ENCODE data around the gene SIRPA. TPM values are rescaled to one million over a fixed set of nuclear protein-coding genes. Genes with fewer than 3 reads are reported as not detected.
"Not testable (repeated sequence)": the region's sequence is repeated elsewhere in the genome, so short reads cannot be mapped to it uniquely, and the experiment has no call there.

SIRPA gene
- total RNA-seq, 1 experiment from 2014 or later, result 12.8 TPM

DNA sequence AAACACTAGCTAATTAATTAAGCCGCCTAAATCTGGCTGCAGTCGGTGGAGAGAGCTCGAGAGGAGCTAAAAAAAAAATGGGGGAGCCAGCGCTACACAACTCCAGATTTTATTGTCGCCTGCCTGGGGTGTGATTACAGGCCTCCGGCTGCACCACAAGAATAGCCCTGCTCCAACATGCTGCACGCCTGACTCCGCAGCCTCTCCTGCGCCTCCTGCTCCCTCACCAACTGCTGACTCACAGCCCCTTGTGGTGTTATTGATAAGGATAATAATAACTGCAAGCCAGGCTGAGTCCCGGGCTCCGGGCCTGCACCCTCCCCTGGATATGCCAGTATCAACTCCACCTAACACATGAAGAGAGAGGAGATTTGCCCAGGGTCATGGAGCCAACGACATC is 16.8 kb downstream of the SIRPA start:
- H3K9me2 ChIP-seq (replicated peaks; ENCODE audit: low read length), result no peaks in the 10 kb centered on the region
- H3K27me3 ChIP-seq (ENCODE audit: low read length), result no peaks in the 10 kb centered on the region
- H3K4me1 ChIP-seq (ENCODE audit: insufficient read depth, low read length), result no peaks in the 10 kb centered on the region
- no peak overlapping the region for H2AFZ ChIP-seq (ENCODE audit: low read length)
- H4K20me1 ChIP-seq (ENCODE audit: low read length), result no peaks in the 10 kb centered on the region
- H3K36me3 ChIP-seq (ENCODE audit: low read depth, low read length), result 0 out of 2 replicates have a peak, but pooled peaks cover 7% of the 10 kb centered on the region
- no peaks in the 10 kb centered on the region for H3K79me2 ChIP-seq (ENCODE audit: low read length)
- BruUV-seq (replicated peaks), result no TSS peak
- TF ChIP-seq, protein P1, sequence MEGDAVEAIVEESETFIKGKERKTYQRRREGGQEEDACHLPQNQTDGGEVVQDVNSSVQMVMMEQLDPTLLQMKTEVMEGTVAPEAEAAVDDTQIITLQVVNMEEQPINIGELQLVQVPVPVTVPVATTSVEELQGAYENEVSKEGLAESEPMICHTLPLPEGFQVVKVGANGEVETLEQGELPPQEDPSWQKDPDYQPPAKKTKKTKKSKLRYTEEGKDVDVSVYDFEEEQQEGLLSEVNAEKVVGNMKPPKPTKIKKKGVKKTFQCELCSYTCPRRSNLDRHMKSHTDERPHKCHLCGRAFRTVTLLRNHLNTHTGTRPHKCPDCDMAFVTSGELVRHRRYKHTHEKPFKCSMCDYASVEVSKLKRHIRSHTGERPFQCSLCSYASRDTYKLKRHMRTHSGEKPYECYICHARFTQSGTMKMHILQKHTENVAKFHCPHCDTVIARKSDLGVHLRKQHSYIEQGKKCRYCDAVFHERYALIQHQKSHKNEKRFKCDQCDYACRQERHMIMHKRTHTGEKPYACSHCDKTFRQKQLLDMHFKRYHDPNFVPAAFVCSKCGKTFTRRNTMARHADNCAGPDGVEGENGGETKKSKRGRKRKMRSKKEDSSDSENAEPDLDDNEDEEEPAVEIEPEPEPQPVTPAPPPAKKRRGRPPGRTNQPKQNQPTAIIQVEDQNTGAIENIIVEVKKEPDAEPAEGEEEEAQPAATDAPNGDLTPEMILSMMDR (conservative IDR thresholded peaks at IDR 0.05; ENCODE audit: low read depth, low read length), result no peak
- TF ChIP-seq EZH2 (IDR thresholded peaks at IDR 0.05; ENCODE audit: low read length, unreplicated experiment), result no peak
- no peak for TF ChIP-seq EZH2phosphoT487 (IDR thresholded peaks at IDR 0.05; ENCODE audit: borderline replicate concordance, low read length)
- no peak overlapping the region for H3K4me2 ChIP-seq (ENCODE audit: low read length)
- no peak for DNase-seq
- H3K4me3 ChIP-seq (ENCODE audit: low read length), result no peak overlapping the region
- no peak overlapping the region for H3K27ac ChIP-seq (ENCODE audit: low read length)
- ChIA-PET POLR2A (ENCODE audit: unreplicated experiment) (no interaction called here), CTCF (no interaction called here)
- no peaks in the 10 kb centered on the region for H3F3A ChIP-seq (ENCODE audit: low read length, unreplicated experiment)
- H3K9ac ChIP-seq (ENCODE audit: low read length), result no peak overlapping the region
- intact Hi-C loops (cut with micrococcal nuclease), result no loop called here
- ATAC-seq, result no peak
- no peaks in the 10 kb centered on the region for H3K9me3 ChIP-seq (ENCODE audit: low read length)

DNA sequence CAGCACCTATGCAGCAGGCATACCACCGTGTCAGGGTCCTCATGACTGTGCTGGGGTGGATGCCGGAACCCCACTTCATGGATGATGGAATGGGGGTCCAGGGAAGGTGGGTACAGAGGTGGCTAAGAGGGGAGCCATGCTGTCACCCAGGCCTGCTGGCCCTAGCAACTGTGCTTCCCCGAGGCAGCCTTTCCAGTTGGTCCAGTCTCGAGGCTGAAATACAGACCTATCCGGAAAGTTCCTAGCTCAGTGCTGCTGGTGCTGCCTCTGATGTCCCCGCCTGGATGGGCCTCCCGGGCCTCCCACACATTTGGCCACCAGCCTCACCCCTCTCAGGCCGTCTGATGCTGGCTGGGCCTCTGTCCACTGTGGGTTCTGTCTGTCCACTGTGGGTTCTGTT is 17.4 kb downstream of the SIRPA start:
- Histone ChIP-seq H3K27me3 (ENCODE audit: low read length) (no peaks in the 10 kb centered on the region), H3K36me3 (ENCODE audit: low read depth, low read length) (0 out of 2 replicates have a peak, but pooled peaks cover 7% of the 10 kb centered on the region), H2AFZ (ENCODE audit: low read length) (no peak overlapping the region), H3K9me3 (ENCODE audit: low read length) (no peaks in the 10 kb centered on the region), H3F3A (ENCODE audit: low read length, unreplicated experiment) (no peaks in the 10 kb centered on the region), H3K9me2 (replicated peaks; ENCODE audit: low read length) (no peaks in the 10 kb centered on the region), H3K27ac (ENCODE audit: low read length) (no peak overlapping the region), H3K9ac (ENCODE audit: low read length) (no peak overlapping the region), H3K4me3 (ENCODE audit: low read length) (no peak overlapping the region), H3K4me2 (ENCODE audit: low read length) (no peak overlapping the region), H3K4me1 (ENCODE audit: insufficient read depth, low read length) (no peaks in the 10 kb centered on the region), H3K79me2 (ENCODE audit: low read length) (no peaks in the 10 kb centered on the region), H4K20me1 (ENCODE audit: low read length) (no peaks in the 10 kb centered on the region)
- no TSS peak for BruUV-seq (replicated peaks)
- ATAC-seq, result no peak
- no peak for DNase-seq
- intact Hi-C loops (cut with micrococcal nuclease), result no loop called here
- TF ChIP-seq EZH2 (IDR thresholded peaks at IDR 0.05; ENCODE audit: low read length, unreplicated experiment), result no peak
- ChIA-PET POLR2A (ENCODE audit: unreplicated experiment) (no interaction called here), CTCF (no interaction called here)

DNA sequence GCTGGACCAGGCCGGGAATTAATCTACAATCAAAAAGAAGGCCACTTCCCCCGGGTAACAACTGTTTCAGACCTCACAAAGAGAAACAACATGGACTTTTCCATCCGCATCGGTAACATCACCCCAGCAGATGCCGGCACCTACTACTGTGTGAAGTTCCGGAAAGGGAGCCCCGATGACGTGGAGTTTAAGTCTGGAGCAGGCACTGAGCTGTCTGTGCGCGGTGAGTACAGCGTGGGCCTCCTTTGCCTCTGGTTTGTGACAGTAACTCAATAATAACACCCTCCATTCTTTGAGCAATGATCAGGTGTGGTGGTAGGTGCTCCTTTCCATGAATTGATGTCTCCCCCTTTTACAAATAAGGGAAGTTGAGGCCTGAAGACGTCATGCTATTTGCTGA is 20.0 kb downstream of the SIRPA start:
- H3K36me3 ChIP-seq (ENCODE audit: low read depth, low read length); POLR2A ChIA-PET (ENCODE audit: unreplicated experiment); DNase-seq; H4K20me1 ChIP-seq (ENCODE audit: low read length); intact Hi-C loops (cut with micrococcal nuclease); H3K4me1 ChIP-seq (ENCODE audit: insufficient read depth, low read length); H3K27me3 ChIP-seq (ENCODE audit: low read length); BruUV-seq (replicated peaks); H3K4me3 ChIP-seq (ENCODE audit: low read length); H2AFZ ChIP-seq (ENCODE audit: low read length); H3F3A ChIP-seq (ENCODE audit: low read length, unreplicated experiment); H3K9me2 ChIP-seq (replicated peaks; ENCODE audit: low read length); H3K9ac ChIP-seq (ENCODE audit: low read length); H3K4me2 ChIP-seq (ENCODE audit: low read length); H3K79me2 ChIP-seq (ENCODE audit: low read length); H3K9me3 ChIP-seq (ENCODE audit: low read length); CTCF ChIA-PET; ATAC-seq; H3K27ac ChIP-seq (ENCODE audit: low read length): not testable (repeated sequence)

DNA sequence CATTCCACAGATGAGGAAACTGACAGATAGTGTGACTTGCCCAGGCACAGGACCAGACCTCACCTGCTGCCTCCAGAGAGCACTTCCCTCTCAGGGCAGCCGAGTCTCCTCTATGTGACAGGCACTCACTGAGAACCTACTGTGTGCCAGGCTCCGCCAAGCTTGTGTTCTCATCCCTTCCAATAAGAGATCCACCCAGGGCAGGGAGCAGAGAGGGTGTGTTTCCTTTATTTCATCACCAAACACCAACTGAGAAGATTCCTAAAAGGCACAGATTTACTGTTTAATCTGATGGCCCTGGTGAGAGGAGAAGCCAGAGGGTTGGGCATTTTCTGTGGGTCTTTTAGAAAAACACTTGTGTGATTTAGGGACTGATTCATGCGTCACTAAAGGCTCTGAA is 20.5 kb downstream of the SIRPA start:
- Histone ChIP-seq H3K79me2 (ENCODE audit: low read length) (no peaks in the 10 kb centered on the region), H4K20me1 (ENCODE audit: low read length) (no peaks in the 10 kb centered on the region), H3K27ac (ENCODE audit: low read length) (no peak overlapping the region), H2AFZ (ENCODE audit: low read length) (no peak overlapping the region), H3K9me3 (ENCODE audit: low read length) (no peaks in the 10 kb centered on the region), H3K27me3 (ENCODE audit: low read length) (no peaks in the 10 kb centered on the region), H3F3A (ENCODE audit: low read length, unreplicated experiment) (no peaks in the 10 kb centered on the region), H3K4me2 (ENCODE audit: low read length) (no peak overlapping the region), H3K4me3 (ENCODE audit: low read length) (no peak overlapping the region), H3K9ac (ENCODE audit: low read length) (no peak overlapping the region), H3K4me1 (ENCODE audit: insufficient read depth, low read length) (no peaks in the 10 kb centered on the region), H3K36me3 (ENCODE audit: low read depth, low read length) (0 out of 2 replicates have a peak, but pooled peaks cover 7% of the 10 kb centered on the region), H3K9me2 (replicated peaks; ENCODE audit: low read length) (no peaks in the 10 kb centered on the region)
- intact Hi-C loops (cut with micrococcal nuclease), result no loop called here
- DNase-seq (no peak), ATAC-seq (no peak)
- POLR2A ChIA-PET (ENCODE audit: unreplicated experiment), result no interaction called here
- CTCF ChIA-PET, result no interaction called here
- TF ChIP-seq, protein P1 (conservative IDR thresholded peaks at IDR 0.05; ENCODE audit: low read depth, low read length), result no peak
- TF ChIP-seq EZH2phosphoT487 (IDR thresholded peaks at IDR 0.05; ENCODE audit: borderline replicate concordance, low read length) (no peak), EZH2 (IDR thresholded peaks at IDR 0.05; ENCODE audit: low read length, unreplicated experiment) (no peak)
- no TSS peak for BruUV-seq (replicated peaks)

Measured in PC-3 (cell line).